NCI-H82 treated with DMSO at 0.1 percent for 48 hours (cell line): Measurements from ENCODE around the gene SMARCAL1.

Experiments
- DNase-seq: peaks from one replicate; lab custom pipeline; 2025; ENCODE audit not compliant: unreplicated experiment; lab: John Stamatoyannopoulos, UW

The SMARCAL1 gene

DNA sequence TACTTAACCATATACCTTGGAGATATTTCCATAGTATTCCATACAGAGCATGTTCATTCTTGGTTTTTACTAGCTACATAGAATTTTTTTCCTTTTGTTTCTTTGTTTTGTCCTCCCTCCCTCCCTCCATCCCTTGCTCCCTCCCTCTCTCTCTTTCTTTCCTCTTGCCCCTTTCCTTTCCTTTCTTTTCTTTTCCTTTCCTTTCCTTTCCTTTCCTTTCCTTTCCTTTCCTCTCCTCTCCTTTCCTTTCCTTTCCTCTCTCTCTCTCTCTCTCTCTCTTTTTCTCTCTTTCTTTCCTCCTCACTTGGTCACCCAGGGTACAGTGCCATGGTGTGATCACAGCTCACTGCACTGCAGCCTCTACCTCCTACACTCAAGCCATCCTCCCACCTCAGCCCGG, 114.7 kb downstream of the SMARCAL1 start:
- DNase-seq = no peak

DNA sequence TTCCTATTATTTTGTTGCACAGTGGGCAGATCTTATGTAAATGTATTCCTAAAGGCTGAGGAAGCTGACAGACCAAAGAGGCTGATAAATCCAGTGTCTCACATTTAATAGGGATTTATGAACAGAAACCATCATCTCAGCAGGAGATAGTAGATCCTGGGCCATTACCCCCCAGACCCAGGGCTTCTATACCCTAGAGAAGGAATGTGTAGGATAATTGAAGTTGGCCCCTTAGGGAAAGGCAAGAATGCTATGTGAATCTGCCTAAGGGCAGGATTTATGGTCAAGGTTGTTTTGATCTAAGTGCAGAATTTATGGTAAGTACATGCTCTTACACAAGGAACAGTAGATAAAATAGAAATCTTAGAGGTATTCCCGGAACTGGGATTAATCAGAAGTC, 115.3 kb downstream of the SMARCAL1 start:
- DNase-seq = no peak

DNA sequence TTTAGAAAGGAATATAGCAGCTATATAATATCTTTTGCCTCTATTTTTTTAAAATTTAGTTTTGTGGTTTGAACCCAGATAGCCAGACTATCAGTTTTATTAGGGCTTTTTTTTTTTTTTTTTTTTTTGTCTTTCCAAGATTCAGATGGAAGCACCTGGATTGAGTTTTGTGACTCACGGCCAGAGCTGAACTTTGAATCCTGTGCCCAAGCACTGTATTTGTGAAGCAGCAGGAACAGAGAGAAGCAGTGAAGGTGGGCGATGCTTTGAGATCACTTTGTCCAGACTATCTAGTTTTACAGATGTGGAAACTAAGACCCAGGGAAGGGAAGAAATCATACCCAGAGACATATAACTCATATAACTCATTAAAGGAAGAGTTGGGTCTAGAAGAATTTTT, 120.3 kb downstream of the SMARCAL1 start:
- no peak for DNase-seq
